IMR-90 (cell line): Measurements from ENCODE around the gene BOD1. TPM values are rescaled to one million over a fixed set of nuclear protein-coding genes. Genes with fewer than 3 reads are reported as not detected.

ENCODE experiments used
- ATAC-seq: fragments of 200-7000 bp; cut with Tn5 transposase; 2 replicates; pipeline ENCODE4 v1.9.1; 2020; ENCODE audit warnings: low read depth, mild to moderate bottlenecking, moderate library complexity
- BruUV-seq: library from RNA; stranded (reverse); fragments of 400-500 nt; replicated peaks from 2 replicates; lab custom pipeline; 2021; lab: Mats Ljungman, UMichigan
- CTCF ChIA-PET: fragments of 300-600 bp; formaldehyde crosslinking; extraction: SDS; loops from one replicate; lab custom pipeline; 2021; ENCODE audit warnings: antibody characterized with exemption; lab: Yijun Ruan, JAX
- POLR2A ChIA-PET: fragments of 300-600 bp; sonication (Branson Sonifier 250); formaldehyde crosslinking; loops from one replicate; lab custom pipeline; 2022; ENCODE audit warnings: antibody characterized with exemption; ENCODE audit not compliant: unreplicated experiment; lab: Charles Lee
- DNase-seq: peaks from one replicate; pipeline ENCODE4 v3.0.0; 2013
- H2AFZ ChIP-seq: replicated peaks from 2 replicates; pipeline ENCODE3; 2013; ENCODE audit warnings: low read length, mild to moderate bottlenecking; ENCODE audit not compliant: poor library complexity
- H2AK5ac ChIP-seq: 2 replicates; pipeline ENCODE4 v1.6.1; 2013; ENCODE audit warnings: low read depth, low read length, inconsistent platforms
- H2AK9ac ChIP-seq: replicated peaks from 2 replicates; pipeline ENCODE3; 2013; ENCODE audit warnings: mild to moderate bottlenecking, low read depth, low read length, moderate library complexity; ENCODE audit not compliant: poor library complexity
- H2BK120ac ChIP-seq: 2 replicates; pipeline ENCODE4 v1.6.1; 2013; ENCODE audit warnings: low read depth, low read length, inconsistent platforms
- H2BK15ac ChIP-seq: 3 replicates; pipeline ENCODE4 v1.6.1; 2013; ENCODE audit warnings: low read depth, low read length, inconsistent platforms
- H2BK20ac ChIP-seq: 2 replicates; pipeline ENCODE4 v1.6.1; 2013; ENCODE audit warnings: low read depth, mild to moderate bottlenecking, inconsistent platforms, low read length, moderate library complexity
- H2BK5ac ChIP-seq: 2 replicates; pipeline ENCODE4 v1.6.1; 2013; ENCODE audit warnings: mild to moderate bottlenecking, low read depth, low read length, inconsistent platforms; ENCODE audit not compliant: poor library complexity, severe bottlenecking
- H3K14ac ChIP-seq: replicated peaks from 2 replicates; pipeline ENCODE4 v1.6.1; 2013; ENCODE audit warnings: low read depth, low read length, inconsistent platforms
- H3K18ac ChIP-seq: 2 replicates; pipeline ENCODE4 v1.6.1; 2013; ENCODE audit warnings: low read depth, low read length, control low read depth
- H3K23ac ChIP-seq: 2 replicates; pipeline ENCODE4 v1.6.1; 2013; ENCODE audit warnings: low read depth, low read length, inconsistent platforms
- H3K27ac ChIP-seq: 2 replicates; pipeline ENCODE4 v1.5.1; 2013; ENCODE audit warnings: mild to moderate bottlenecking, control low read depth, low read length; ENCODE audit not compliant: insufficient read depth
- H3K27me3 ChIP-seq: 2 replicates; pipeline ENCODE4 v1.6.1; 2013; ENCODE audit warnings: low read length; ENCODE audit not compliant: control insufficient read depth, insufficient read depth
- H3K36me3 ChIP-seq: 2 replicates; pipeline ENCODE4 v1.6.1; 2013; ENCODE audit warnings: low read length, mixed read lengths; ENCODE audit not compliant: control insufficient read depth, insufficient read depth
- H3K4ac ChIP-seq: 2 replicates; pipeline ENCODE4 v1.6.1; 2013; ENCODE audit warnings: low read depth, low read length, inconsistent platforms
- H3K4me1 ChIP-seq: 2 replicates; pipeline ENCODE4 v1.6.1; 2013; ENCODE audit warnings: low read length, mixed read lengths; ENCODE audit not compliant: control insufficient read depth, insufficient read depth
- H3K4me2 ChIP-seq: 2 replicates; pipeline ENCODE4 v1.6.1; 2013; ENCODE audit warnings: low read depth, mild to moderate bottlenecking, control low read depth, low read length, moderate library complexity
- H3K4me3 ChIP-seq: 2 replicates; pipeline ENCODE4 v1.5.1; 2013; ENCODE audit warnings: low read depth, mild to moderate bottlenecking, control low read depth, low read length, moderate library complexity; ENCODE audit not compliant: insufficient read depth
- H3K56ac ChIP-seq: 2 replicates; pipeline ENCODE4 v1.6.1; 2013; ENCODE audit warnings: low read length, inconsistent platforms; ENCODE audit not compliant: insufficient read depth; ENCODE audit errors: extremely low read depth
- H3K79me1 ChIP-seq, 2 experiments: 2 replicates each; pipeline ENCODE4 v1.6.1; 2013; ENCODE audit warnings: low read length in 2 of 2, inconsistent platforms in 1 of 2, low read depth in 1 of 2
- H3K9ac ChIP-seq: 2 replicates; pipeline ENCODE4 v1.6.1; 2013; ENCODE audit warnings: low read depth, low read length, control low read depth
- H3K9me1 ChIP-seq: 2 replicates; pipeline ENCODE4 v1.6.1; 2013; ENCODE audit warnings: low read length, inconsistent platforms; ENCODE audit not compliant: insufficient read depth
- H3K9me3 ChIP-seq: 2 replicates; pipeline ENCODE4 v1.6.1; 2013; ENCODE audit warnings: low read length; ENCODE audit not compliant: control insufficient read depth, insufficient read depth
- H4K20me1 ChIP-seq: 2 replicates; pipeline ENCODE4 v1.6.1; 2013; ENCODE audit warnings: low read length, inconsistent platforms; ENCODE audit not compliant: insufficient read depth
- H4K5ac ChIP-seq: 2 replicates; pipeline ENCODE4 v1.6.1; 2013; ENCODE audit warnings: mild to moderate bottlenecking, low read depth, low read length, control low read depth
- H4K8ac ChIP-seq, 2 experiments: 2 replicates each; pipeline ENCODE4 v1.6.1; 2013; ENCODE audit warnings: low read depth in 2 of 2, low read length in 2 of 2, control low read depth in 1 of 2, inconsistent platforms in 1 of 2
- H4K91ac ChIP-seq: 2 replicates; pipeline ENCODE4 v1.6.1; 2013; ENCODE audit warnings: low read depth, low read length, inconsistent platforms; ENCODE audit not compliant: insufficient read depth
- CEBPB ChIP-seq: IDR thresholded peaks from 2 replicates; pipeline ENCODE4 v1.6.1; 2012; ENCODE audit warnings: low read depth, low read length, improper control_type of control experiment
- WGBS, 2 experiments: methylation state at CpG; one replicate each; pipeline versions ENCODE4 v1.1.5 to v1.1.7; 2013; ENCODE audit warnings: missing lambda C conversion rate in 2 of 2; ENCODE audit not compliant: insufficient read length in 1 of 2; ENCODE audit errors: extremely low coverage in 2 of 2; 5-methylcytosine and 5-hydroxymethylcytosine counted together
- dilution Hi-C: fragments of 300-500 bp; cut with HindIII; formaldehyde crosslinking; loops from one replicate; pipeline ENCODE4 v1.14.3; 2018; ENCODE audit warnings: low sequenced_read_pairs; ENCODE audit not compliant: unreplicated experiment
- in situ Hi-C: fragments of 300-500 bp; cut with MboI; formaldehyde crosslinking; loops from 3 replicates; pipeline ENCODE4 v1.14.3; 2019; ENCODE audit warnings: low sequenced_read_pairs, inconsistent platforms, mixed read lengths
- intact Hi-C: fragments of 100-400 bp; cut with micrococcal nuclease; formaldehyde crosslinking; loops from 2 replicates; pipeline ENCODE4 v1.10.0; 2022
- polyA plus RNA-seq, 3 experiments: library from polyadenylated mRNA; depleted of rRNA; stranded (reverse); fragments of >200 nt; gene quantifications; 2 replicates each; pipeline ENCODE4 v1.2.3, GENCODE V29; 2012; ENCODE audit warnings: low replicate concordance in 1 of 3
- total RNA-seq: library from RNA; depleted of rRNA; stranded (reverse); fragments of >200 nt; gene quantifications from 2 replicates; pipeline ENCODE4 v1.2.3, GENCODE V29; 2012

The BOD1 gene
- total and polyA plus RNA-seq, 2 of the 4 experiments (the other 2 are of a cell fraction) = 57.9 to 71.7 TPM

DNA sequence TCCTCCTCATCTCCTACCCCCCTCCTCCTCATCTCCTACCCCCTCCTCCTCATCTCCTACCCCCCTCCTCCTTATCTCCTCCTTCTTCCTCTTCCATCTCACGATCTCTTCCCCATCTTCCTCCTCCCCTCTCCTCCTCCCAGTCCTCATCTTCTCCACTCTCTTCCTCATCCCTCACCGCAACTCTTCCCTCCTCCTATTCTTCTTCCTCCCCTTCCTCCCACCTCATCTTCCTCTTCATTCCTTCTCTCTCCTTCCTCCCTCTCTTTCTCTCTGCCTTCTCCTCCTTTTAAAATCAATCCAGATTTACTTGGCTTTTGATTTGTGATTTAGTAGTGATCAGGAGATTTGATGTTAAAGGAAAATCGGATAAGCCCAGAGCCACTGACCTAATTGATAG is 15.0 kb upstream of the BOD1 start:
- H2BK5ac ChIP-seq = no peak overlapping the region
- H3K9me1 ChIP-seq = no peaks in the 10 kb centered on the region; the same call in 1 of the 2 replicates
- TF ChIP-seq CEBPB = no peak
- dilution Hi-C loops = no loop called here
- no peak overlapping the region for H2AK9ac ChIP-seq
- H3K9me3 ChIP-seq = no peaks in the 10 kb centered on the region
- H4K8ac ChIP-seq = no peak overlapping the region
- no peaks in the 10 kb centered on the region for H3K79me1 ChIP-seq
- no peak overlapping the region for H2AK5ac ChIP-seq
- 100% methylated on average over 2 of the region's 3 CpGs; no CpG with 5 or more reads in 1 of the 2 experiments for WGBS, 2 experiments
- H3K14ac ChIP-seq = no peak overlapping the region
- no peak overlapping the region for H3K4me2 ChIP-seq
- H3K23ac ChIP-seq = no peak overlapping the region
- no peak overlapping the region for H2AFZ ChIP-seq
- peaks cover 3% of the 10 kb centered on the region; the same call in 1 of the 2 replicates for H3K4me1 ChIP-seq
- H2BK20ac ChIP-seq = no peak overlapping the region
- BruUV-seq = no TSS peak
- ATAC-seq (no peak), DNase-seq (no peak)
- no peak overlapping the region for H2BK15ac ChIP-seq
- no peak overlapping the region for H3K4ac ChIP-seq
- no peak overlapping the region for H3K56ac ChIP-seq
- H4K20me1 ChIP-seq = no peaks in the 10 kb centered on the region
- H4K5ac ChIP-seq = no peak overlapping the region
- intact Hi-C loops = no loop called here
- no peaks in the 10 kb centered on the region for H3K36me3 ChIP-seq
- in situ Hi-C loops = no loop called here
- ChIA-PET POLR2A (no interaction called here), CTCF (no interaction called here)
- peaks cover 36% of the 10 kb centered on the region for H3K27me3 ChIP-seq
- H3K9ac ChIP-seq = no peak overlapping the region
- H3K4me3 ChIP-seq = no peak overlapping the region
- H3K18ac ChIP-seq = no peak overlapping the region
- no peak overlapping the region for H4K91ac ChIP-seq
- no peak overlapping the region for H2BK120ac ChIP-seq
- H3K27ac ChIP-seq = no peak overlapping the region
